Measurements from ENCODE around the gene MAP7D1.

Gene MAP7D1

DNA sequence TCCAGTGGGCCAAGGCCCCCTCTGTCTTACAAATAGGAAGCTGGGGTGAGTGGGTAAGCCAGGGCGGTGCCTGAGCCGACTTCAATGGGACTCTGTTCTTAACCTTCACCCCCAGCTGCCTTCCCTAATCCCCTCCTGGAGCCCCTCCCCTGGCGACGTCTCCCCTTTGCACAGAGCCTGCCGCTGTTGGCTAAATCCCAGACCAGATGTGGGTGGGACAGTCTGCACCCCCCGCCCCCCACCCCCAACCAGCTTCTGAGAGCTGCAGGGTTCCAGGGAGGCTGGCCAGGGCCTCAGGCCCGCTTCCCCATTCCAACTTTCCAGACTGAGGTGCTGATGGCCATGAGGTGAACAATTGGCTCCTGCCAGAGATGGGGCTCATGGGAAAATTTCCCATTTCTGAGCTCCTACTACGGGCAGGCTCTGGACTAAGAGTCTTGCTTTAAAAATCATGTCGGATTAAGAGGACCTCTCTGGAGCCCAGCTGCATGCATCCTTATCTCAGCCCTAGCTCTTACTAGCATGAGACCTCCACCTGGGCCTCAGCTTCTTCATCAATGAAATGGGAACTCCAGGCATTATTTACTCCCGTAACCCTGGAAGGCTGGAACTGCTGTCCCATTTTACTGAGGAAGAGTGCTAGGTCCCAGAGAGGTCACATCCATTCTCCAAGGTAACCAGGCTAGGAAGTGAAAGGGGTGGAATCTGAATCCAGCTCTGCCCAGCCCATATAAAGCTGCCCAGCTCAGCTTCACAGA is 37.3 kb upstream of the MAP7D1 start:
- no peak overlapping the region for H3K4me3 ChIP-seq (ENCODE audit: low read depth, low read length)
- TF ChIP-seq, protein P1, sequence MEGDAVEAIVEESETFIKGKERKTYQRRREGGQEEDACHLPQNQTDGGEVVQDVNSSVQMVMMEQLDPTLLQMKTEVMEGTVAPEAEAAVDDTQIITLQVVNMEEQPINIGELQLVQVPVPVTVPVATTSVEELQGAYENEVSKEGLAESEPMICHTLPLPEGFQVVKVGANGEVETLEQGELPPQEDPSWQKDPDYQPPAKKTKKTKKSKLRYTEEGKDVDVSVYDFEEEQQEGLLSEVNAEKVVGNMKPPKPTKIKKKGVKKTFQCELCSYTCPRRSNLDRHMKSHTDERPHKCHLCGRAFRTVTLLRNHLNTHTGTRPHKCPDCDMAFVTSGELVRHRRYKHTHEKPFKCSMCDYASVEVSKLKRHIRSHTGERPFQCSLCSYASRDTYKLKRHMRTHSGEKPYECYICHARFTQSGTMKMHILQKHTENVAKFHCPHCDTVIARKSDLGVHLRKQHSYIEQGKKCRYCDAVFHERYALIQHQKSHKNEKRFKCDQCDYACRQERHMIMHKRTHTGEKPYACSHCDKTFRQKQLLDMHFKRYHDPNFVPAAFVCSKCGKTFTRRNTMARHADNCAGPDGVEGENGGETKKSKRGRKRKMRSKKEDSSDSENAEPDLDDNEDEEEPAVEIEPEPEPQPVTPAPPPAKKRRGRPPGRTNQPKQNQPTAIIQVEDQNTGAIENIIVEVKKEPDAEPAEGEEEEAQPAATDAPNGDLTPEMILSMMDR (IDR thresholded peaks at IDR 0.05; ENCODE audit: low read depth, low read length, missing control alignments), result no peak
- H3K27ac ChIP-seq, result no peak overlapping the region
- no peaks in the 10 kb centered on the region for H3K36me3 ChIP-seq (replicated peaks)
- H3K27me3 ChIP-seq (replicated peaks), result no peaks in the 10 kb centered on the region
- in situ Hi-C loops (cut with HindIII; ENCODE audit: low pct_ligation_motif_present, low sequenced_read_pairs), result no loop called here
- no peak for DNase-seq

DNA sequence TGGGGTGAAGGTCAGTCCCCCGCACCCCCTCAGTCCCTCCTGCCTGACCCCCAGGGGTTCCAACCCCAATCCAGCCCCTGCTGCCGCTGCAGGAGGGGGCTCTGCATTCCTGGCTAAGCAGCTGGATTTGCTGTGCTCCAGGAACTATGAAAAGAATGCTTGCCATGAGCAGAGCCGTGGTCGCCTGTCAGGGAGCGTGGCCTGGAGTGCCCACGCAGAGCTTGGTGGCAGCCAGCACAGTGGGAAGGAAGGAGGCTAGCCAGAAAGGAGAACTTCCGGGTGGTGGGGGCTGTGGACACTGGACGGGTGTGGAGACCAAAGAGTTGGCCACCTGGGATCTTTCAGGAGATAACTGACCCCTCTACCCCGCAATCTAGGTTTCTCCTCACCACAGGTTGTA is 36.5 kb upstream of the MAP7D1 start:
- Histone ChIP-seq H3K36me3 (replicated peaks) (no peaks in the 10 kb centered on the region), H3K27me3 (replicated peaks) (peaks cover 4% of the 10 kb centered on the region), H3K27ac (no peak overlapping the region), H3K4me3 (ENCODE audit: low read depth, low read length) (no peak overlapping the region)
- in situ Hi-C loops (cut with HindIII; ENCODE audit: low pct_ligation_motif_present, low sequenced_read_pairs), result no loop called here
- TF ChIP-seq, protein P1 (IDR thresholded peaks at IDR 0.05; ENCODE audit: low read depth, low read length, missing control alignments), result no peak
- no peak for DNase-seq

DNA sequence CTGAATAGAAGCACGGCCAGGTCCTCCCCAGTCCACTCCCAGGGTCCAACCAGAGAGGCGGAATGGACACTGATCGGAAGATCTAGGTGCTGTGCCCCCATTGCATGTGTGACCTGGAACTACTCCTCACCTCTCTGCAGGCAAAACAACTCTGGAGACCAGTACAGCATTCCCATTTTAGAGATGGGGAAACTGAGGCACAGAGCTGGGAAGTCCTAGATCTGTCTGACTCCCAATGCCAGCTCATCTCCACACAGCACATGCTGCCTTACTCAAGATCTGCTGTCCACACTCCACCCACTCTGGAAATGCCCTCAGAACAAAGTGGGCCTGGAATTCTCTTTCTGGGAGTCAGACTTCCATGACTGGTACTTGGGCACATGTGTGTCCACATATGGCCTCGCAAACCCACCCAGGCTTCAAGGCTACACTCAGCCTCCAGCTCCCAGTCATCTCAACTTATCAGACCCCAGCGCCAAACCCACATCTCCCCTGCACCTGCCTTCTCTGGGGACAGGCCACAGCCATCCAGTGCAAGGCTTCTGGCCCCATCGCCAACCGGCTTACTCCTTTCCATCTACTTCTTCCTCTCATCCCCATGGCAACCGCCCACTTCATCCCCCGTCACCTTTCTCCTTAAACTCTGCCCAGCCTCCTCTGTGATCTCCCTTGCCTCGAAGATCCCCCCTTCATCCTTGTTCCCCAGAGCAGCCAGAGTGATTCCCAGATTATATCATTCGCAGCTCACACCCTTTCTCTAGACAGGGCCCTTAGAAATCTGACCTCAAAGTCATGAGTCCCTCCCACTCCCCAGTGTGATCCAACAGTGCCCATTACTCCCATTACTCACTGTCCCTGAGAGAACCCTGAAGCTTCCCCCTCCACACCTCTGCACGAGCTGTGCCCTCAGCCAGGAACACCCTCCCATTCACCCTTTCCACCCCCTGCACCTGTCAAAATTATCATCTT is 33.6 kb upstream of the MAP7D1 start:
- no peak overlapping the region for H3K4me3 ChIP-seq (ENCODE audit: low read depth, low read length)
- TF ChIP-seq, protein P1 (IDR thresholded peaks at IDR 0.05; ENCODE audit: low read depth, low read length, missing control alignments), result no peak
- H3K27me3 ChIP-seq (replicated peaks), result peaks cover 14% of the 10 kb centered on the region
- H3K36me3 ChIP-seq (replicated peaks), result no peaks in the 10 kb centered on the region
- no peak overlapping the region for H3K27ac ChIP-seq
- in situ Hi-C loops (cut with HindIII; ENCODE audit: low pct_ligation_motif_present, low sequenced_read_pairs), result no loop called here
- DNase-seq, result no peak

DNA sequence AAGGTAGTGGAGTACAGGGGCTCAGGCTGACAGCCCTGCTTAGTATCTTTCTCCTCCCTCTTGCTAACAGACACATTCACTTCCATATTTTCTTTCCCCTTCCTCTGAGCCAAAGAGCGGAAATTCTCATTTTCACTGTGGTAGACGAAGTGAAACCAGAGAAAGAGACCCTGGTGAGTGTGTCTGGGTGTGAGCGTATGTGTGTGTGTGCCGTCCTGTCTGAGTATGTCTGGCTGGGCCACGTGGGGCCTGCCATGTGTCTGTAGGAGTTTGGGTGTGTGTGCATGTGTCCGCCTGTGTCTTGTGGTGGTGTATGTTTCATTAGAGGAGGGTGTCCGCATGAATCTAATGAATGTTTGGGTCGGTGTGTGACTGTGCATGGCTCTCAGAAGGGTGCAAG is 32.6 kb upstream of the MAP7D1 start:
- no peak overlapping the region for H3K4me3 ChIP-seq (ENCODE audit: low read depth, low read length)
- TF ChIP-seq, protein P1 (IDR thresholded peaks at IDR 0.05; ENCODE audit: low read depth, low read length, missing control alignments), result no peak
- DNase-seq, result no peak
- in situ Hi-C loops (cut with HindIII; ENCODE audit: low pct_ligation_motif_present, low sequenced_read_pairs), result no loop called here
- H3K27me3 ChIP-seq (replicated peaks), result peaks cover 14% of the 10 kb centered on the region
- no peak overlapping the region for H3K27ac ChIP-seq
- H3K36me3 ChIP-seq (replicated peaks), result no peaks in the 10 kb centered on the region

DNA sequence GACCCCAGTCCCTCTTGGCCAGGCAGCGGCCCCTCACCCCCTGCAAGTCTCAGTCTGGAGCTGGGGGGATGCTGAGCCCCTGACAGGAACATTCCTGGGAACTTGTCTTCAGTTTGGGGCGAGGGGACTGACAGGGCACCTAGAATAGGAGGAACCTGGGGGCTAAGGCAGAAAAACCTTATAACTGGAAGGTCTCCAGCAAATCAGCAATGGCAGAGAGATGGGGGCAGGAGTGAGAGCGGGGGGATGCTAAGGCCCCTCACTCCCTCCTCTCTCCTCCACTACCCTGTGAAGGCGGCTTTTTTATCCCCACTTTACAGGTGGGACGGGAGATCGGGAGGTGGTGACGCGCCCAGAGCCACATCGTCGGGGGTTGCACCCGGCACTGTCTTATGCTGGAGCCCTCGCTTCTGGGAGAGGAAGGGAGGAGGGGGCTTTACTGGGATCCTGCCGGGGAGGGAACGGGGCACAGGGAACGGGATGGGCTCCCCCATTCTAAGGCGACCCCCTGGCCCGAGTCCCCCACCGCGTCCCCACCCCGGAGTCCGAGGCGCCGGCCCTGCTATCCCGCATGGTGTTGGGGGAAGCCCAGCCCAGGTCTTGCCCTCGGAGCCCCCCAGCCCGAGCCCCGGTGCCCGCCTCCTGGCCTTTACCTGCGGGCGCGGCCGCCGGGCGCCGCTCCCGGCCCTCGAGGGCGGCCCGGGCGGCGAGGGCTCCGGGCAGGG is 31.4 kb upstream of the MAP7D1 start:
- Histone ChIP-seq H3K36me3 (replicated peaks) (no peaks in the 10 kb centered on the region), H3K27me3 (replicated peaks) (peaks cover 14% of the 10 kb centered on the region), H3K27ac (no peak overlapping the region), H3K4me3 (ENCODE audit: low read depth, low read length) (no peak overlapping the region)
- TF ChIP-seq, protein P1 (IDR thresholded peaks at IDR 0.05; ENCODE audit: low read depth, low read length, missing control alignments), result no peak
- in situ Hi-C loops (cut with HindIII; ENCODE audit: low pct_ligation_motif_present, low sequenced_read_pairs), result no loop called here
- no peak for DNase-seq
